Activated CD8-positive, alpha-beta memory T cell treated with anti-CD3 and anti-CD28 coated beads for 24 hours (primary cell): ENCODE data around the gene C19orf44.
A peak's percentile ranks its signal among the peaks of the same experiment; 100 is the strongest.
"Not testable (repeated sequence)": the region's sequence is repeated elsewhere in the genome, so short reads cannot be mapped to it uniquely, and the experiment has no call there.

Experiments
- DNase-seq: peaks from one replicate; pipeline ENCODE4 v3.0.0-alpha.2; 2020

The C19orf44 gene

GRCh38 chr19:16541526-16542044, 45.4 kb downstream of the C19orf44 start:
- DNase-seq = no peak

DNA sequence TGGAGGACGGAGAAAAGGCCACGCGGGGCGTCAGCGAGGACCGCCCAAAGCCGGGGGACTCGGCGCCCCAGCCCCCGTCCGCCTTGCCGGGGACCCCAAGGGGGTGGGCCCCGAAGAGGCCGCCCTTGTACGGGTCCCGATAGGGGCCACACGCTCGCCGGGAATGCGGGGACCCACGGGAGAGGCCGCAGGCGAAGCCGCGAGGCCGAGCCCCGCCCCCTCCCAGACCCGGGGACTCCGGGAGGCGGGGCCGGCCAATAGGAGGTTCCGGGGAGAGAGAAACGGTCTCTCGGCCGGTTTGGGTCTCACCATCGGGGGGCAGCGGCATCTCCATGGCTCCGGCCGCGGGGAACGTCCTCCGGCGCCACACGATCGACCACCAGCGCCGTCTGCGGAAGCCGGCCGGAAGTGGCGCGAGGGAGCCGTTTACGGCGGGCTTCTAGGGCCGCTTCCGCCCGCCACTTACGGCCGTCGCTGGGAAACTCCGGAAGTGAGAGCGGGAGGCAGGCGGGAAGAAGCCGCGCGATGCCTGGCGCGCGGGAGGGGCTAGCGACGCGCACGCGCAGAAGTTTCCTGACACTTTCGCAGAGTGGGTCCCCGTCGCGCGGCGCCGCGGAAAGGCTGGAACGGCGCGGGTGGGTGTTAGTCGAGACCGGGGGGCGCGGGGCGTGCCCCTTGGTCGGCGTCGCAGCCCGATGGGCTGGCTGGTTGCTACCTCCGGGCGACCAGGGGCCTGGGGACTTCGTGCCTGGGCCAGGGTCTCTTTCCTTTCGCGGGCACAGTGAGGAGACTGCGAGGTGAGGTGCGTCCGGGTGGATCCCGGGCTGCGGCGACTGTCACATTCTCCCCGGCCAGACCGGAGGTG, 46.1 kb downstream of the C19orf44 start, which contains the start of gene CHERP:
CHERP (minus strand) TSS at position 393 of the 865 bp plus-strand sequence; CDS start at position 334, 59 bp downstream.
- DNase-seq = peak; percentile 97

DNA sequence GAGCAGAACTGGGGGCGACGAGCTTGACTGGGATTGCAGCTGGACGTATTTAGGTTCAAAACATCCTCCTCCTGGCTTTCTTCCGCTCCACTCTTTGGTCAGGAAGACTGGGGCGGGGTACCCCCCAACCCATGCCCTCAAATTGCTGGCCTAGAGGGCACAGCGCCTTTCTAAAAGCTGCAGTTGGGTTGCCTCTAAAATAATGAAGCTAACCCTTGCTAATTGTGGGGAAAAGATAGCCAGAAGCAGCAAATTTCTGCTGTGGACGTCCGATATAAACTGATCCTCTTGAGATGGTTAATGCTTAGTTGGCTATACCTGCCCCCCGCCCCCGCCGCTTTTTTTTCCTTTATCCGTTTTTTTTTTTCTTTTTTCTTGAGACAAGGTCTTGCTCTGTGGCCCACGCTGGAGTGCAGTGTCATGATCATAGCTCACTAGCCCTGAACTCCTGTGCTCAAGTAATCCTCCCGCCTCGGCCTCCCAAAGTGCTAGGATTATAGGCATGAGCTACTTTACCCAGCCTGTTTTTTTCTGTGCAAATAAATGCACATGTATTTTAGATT, 46.8 kb downstream of the C19orf44 start:
- no peak for DNase-seq

DNA sequence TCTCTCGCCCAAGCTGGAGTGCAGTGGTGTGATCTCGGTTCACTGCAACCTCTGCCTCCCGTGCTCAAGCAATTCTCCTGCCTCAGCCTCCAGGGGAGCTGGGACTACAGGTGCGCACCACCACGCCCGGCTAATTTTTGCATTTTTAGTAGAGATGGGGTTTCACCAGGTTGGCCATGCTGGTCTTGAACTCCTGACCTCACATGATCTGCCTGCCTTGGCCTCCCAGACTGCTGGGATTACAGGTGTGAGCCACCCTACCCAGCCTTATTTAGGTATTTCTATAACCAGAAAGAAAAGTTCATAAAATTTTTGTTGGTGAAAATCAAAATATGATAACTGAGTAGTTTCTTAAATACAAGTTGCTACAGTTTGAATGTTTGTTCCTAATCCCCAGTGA, 47.5 kb downstream of the C19orf44 start:
- not testable (repeated sequence) for DNase-seq

DNA sequence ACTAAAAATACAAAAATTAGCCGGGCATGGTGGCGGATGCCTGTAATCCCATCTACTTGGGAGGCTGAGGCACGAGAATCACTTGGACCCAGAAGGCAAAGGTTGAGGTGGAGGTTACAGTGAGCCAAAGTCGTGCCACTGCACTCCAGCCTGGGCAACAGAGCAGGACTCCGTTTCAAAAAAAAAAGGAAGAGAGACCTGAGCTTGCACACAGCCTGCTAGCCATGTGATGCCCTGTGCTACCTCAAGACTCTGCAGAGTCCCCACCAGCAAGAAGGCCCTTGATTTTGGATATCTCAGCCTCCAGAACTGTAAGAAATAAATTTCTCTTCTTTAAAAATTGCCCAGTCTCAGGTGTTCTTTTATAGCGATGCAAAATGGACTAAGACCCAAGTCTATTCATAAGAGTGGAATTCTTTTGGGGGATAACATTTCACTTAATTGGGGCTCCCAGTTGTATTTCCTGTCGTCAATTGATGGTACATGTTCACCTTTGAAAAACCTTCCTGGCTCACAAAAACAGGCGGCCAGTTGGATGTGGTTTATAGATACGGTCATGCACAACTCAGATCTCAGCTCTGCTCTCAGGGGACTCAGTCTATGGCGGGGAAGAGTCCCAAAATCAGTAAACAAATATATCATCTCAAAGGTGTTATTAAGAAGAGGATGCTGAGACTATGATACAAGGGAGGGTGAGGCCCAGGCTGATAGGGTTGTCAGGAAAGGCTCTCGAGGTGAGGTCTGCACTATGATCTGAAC, 48.5 kb downstream of the C19orf44 start:
- no peak for DNase-seq

- no peak for DNase-seq
These were observed 52.8 kb downstream of the C19orf44 start for GRCh38 chr19:16548956-16549355.

DNA sequence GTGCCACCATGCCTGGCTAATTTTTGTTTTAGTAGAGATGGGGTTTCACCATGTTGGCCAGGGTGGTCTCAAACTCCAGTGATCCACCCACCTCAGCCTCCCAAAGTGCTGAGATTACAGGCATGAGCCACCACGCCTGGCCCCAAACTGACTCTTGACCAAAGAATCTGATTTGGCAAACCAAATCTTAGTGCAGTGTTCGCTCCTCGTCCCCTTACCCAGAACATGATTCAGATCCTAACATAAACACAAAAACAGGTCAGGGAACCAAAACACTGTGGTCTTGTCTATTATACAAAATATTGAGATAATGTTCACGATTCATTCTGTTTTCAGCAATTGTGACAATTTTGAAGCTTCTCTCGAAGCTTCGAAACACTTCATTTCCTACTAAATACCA, 55.7 kb downstream of the C19orf44 start:
- DNase-seq = not testable (repeated sequence)

GRCh38 chr19:16554776-16555175, 58.6 kb downstream of the C19orf44 start:
- DNase-seq = no peak

DNA sequence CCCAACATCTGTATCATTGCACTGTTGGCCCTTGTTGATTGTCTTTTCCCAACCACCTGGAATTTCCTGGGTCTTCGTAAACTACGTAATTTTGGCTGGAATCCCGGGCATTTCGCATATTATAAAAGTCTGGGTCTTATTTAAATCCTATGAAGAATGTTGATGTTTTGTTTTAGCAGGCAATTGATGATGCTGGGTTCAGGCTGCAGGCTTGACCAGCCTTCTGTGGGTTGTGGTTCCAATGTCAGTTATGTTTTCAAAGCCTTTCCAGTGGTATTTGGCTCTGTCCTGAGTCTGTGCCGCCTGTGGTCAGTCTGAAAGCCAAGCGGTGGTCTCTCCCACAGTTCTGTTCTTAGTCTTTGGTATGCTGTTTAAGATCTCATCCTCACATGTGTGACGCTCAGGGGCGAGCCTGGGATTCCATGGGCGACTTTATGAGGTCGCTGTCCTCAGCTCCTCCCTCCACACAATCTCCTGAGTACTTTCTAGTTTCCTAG, 63.6 kb downstream of the C19orf44 start:
- DNase-seq = no peak

DNA sequence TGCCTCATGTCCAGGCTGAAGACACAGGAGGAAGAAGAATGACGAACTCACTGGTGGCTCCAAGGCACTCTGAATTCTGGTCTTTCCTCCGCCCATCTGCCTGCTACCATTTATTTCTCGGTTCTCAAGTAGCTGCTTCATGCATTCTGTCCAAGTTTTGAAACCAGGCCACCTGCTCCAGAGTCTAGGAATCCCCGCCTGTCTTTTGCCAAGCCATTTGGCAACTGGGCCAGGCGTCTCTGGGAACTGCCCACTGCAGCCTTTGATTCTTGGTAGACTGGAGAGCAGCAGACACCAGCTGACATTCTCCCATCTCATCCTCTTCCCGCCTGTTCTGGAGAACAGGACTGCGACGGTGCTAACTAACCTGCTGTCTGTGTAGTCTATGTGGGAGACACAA, 65.2 kb downstream of the C19orf44 start:
- DNase-seq = no peak

- DNase-seq = no peak
These were observed 66.4 kb downstream of the C19orf44 start for GRCh38 chr19:16562608-16563025.

DNA sequence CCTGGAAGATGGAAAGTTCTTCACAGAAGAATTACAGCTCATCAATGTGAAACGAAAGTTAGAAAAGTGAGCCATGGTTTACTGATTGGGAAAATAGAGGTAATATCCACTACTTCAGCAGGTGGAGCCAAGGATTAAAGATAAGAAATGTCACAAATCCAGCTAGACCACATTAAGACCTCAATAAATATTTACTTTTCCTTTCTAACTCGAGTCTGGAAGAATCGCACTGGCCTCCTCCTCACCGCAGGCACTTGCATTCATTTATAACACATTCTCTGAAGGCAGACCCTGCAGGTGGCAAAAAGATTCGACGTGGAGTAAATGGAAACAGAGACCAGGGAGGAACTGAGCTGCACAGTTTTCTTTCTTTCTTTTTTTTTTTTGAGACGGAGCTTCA, 68.6 kb downstream of the C19orf44 start:
- DNase-seq = no peak

- DNase-seq = peak; percentile 72
These were observed 70.0 kb downstream of the C19orf44 start for GRCh38 chr19:16566161-16566560.

GRCh38 chr19:16566702-16567101, 70.5 kb downstream of the C19orf44 start:
- no peak for DNase-seq

DNA sequence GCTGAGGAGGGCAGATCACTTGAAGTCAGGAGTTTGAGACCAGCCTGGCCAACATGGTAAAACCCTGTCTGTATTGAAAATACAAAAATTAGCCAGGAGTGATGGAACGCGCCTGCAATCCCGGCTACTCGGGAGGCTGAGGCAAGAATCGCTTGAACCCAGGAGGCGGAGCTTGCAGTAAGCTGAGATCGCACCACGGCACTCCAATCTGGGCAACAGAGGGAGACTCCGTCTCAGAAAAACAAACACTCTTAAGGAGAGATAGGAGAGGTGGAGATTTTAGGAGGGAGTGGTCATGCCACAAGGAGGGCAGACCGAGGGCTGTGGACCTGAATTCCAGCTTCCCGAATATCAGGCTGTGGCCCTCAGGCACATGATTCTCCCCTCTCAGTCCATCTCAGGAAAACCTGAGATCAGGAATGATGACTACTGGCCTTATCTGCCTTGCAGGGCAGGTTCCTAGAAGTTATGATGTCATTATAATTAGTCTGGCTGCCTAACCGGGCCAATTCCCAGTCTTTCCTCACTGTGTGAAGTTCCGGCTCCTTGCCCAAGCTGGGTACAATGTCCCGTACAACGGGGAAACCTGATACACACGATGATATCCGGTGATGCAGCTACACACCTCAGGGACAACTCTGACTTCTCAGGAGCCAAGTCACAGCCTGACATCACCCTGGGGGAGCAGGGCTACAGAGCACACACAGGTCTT, 73.6 kb downstream of the C19orf44 start:
- no peak for DNase-seq
